Measurements from ENCODE around the gene DPH5.

The DPH5 gene

DNA sequence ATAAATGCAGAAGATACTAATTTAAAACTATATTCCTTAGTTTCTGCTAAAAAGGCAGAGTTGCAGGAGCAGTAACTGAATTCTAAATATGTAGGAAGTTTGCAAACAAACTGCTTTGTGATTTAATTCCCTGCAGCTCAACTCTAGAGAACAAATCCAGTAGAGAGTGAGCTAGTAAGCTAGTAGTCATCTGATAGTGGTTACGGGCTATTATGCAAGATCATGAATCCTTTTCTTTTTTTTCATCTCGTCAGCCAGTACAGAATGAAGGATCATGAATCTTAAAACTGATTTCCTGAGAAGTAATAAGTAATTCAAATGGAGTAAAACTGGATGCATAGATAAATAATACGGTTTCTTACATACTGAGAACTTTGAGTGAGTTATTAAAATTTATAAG, 3.3 kb downstream of the DPH5 start:
- Mint-ChIP-seq H3K27ac (no peak overlapping the region), H3K4me3 (no peak overlapping the region), H3K4me1 (ENCODE audit: low read depth) (peaks cover 33% of the 10 kb centered on the region), H3K36me3 (ENCODE audit: low read depth) (peaks cover 29% of the 10 kb centered on the region), H3K9me3 (no peaks in the 10 kb centered on the region), H3K27me3 (no peaks in the 10 kb centered on the region)
- intact Hi-C loops (cut with micrococcal nuclease) = loop anchor here (5.0 kb wide), 1 partner anchor 215 kb away; the partner anchor contains the start of gene S1PR1

DNA sequence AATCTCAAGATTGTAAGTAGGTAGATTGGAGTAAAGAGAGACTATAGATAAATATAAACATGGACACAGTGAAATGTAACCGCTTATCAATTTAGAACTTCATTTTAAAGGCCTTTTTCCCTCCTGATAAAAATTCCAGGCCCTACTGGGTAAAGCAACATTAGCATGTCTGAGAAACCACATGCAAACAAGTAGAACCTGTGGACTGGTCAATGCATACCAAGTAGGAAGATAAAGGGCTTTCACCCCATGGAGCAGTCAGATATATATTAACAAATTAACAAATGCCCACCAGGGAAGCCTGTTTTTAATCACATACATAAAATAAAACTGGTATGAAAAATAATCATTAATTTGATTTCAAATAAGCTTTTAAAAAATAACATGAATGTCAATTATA, 8.1 kb downstream of the DPH5 start:
- no peaks in the 10 kb centered on the region for H3K9me3 Mint-ChIP-seq
- H3K36me3 Mint-ChIP-seq (ENCODE audit: low read depth) = peaks cover 29% of the 10 kb centered on the region
- H3K27me3 Mint-ChIP-seq = no peaks in the 10 kb centered on the region
- no peak overlapping the region for H3K27ac Mint-ChIP-seq
- no peak overlapping the region for H3K4me3 Mint-ChIP-seq
- peaks cover 14% of the 10 kb centered on the region for H3K4me1 Mint-ChIP-seq (ENCODE audit: low read depth)
- intact Hi-C loops (cut with micrococcal nuclease) = no loop called here

DNA sequence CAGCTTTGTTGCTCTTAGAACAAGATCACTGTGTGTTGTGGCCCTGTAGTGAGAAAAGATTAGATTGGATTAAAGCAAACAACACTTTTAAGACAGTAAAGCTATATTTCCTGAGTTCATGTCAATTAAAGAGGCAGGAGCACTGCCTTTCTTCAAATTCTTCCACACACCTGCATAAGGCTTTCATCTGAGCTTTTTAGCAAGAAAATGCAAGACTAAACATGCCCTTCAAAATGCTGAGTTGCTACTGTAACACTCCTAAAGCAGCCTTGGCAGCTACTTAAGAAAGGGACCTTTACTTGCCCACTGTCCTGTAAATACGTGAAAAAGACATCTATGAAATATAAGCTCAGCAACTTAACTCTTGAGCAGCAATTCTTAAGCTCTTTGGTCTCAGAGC, 11.8 kb downstream of the DPH5 start:
- H3K4me1 Mint-ChIP-seq (ENCODE audit: low read depth) = no peaks in the 10 kb centered on the region
- no peak overlapping the region for H3K4me3 Mint-ChIP-seq
- no peaks in the 10 kb centered on the region for H3K9me3 Mint-ChIP-seq
- H3K27ac Mint-ChIP-seq = no peak overlapping the region
- intact Hi-C loops (cut with micrococcal nuclease) = no loop called here
- H3K36me3 Mint-ChIP-seq (ENCODE audit: low read depth) = peaks cover 37% of the 10 kb centered on the region
- H3K27me3 Mint-ChIP-seq = no peaks in the 10 kb centered on the region

DNA sequence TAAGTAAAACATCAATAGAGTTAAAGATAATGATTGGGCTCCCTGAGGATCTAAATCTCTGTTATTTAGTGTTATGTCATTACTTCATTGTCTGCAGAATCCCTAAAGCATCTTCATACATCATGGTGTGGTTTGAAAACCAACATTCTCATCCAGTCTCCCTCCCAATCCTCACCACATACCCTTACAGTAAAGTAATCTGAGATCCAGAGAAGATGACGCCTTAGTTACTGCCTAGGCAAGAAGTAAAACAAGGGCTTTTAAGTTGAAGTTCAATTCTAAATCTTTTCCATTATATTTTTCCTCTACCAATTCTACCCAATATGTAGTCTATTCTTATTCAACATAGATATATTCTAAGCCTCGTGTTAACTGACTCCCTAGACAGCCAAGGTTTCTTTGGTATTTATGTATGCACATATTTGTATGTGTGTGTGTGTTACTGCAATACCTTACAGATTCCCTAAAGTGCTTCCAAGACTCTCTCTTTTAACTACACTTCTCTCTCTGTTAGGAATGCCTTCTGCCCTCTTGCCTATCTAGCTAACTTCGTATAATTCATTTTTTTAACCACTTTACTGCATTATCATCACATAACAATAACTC, 17.3 kb downstream of the DPH5 start:
- intact Hi-C loops (cut with micrococcal nuclease) = no loop called here
- H3K4me3 Mint-ChIP-seq = no peak overlapping the region
- peaks cover 38% of the 10 kb centered on the region for H3K36me3 Mint-ChIP-seq (ENCODE audit: low read depth)
- H3K27ac Mint-ChIP-seq = no peak overlapping the region
- H3K27me3 Mint-ChIP-seq = no peaks in the 10 kb centered on the region
- H3K4me1 Mint-ChIP-seq (ENCODE audit: low read depth) = peaks cover 12% of the 10 kb centered on the region
- H3K9me3 Mint-ChIP-seq = peaks cover 10% of the 10 kb centered on the region

DNA sequence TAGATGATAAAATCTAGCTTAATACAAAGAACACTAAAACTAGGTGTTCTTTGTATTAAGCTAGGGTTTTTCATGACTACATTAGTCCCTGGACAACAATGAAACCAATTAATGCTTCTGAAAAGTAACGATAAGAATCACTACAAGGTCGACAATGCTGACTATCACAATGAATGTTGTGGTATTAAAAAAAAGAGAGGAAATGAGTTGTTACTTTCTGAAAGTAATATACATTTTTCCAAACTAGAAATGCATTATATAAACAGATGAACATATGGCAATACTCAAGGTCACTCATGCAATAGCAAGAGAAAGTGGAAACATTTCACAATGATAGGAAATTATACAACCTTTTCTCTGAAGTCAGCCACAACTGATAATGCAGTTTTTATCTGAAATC, 19.0 kb downstream of the DPH5 start:
- Mint-ChIP-seq H3K4me3 (no peak overlapping the region), H3K27ac (no peak overlapping the region), H3K9me3 (peaks cover 10% of the 10 kb centered on the region), H3K27me3 (no peaks in the 10 kb centered on the region), H3K36me3 (ENCODE audit: low read depth) (peaks cover 29% of the 10 kb centered on the region), H3K4me1 (ENCODE audit: low read depth) (peaks cover 20% of the 10 kb centered on the region)
- intact Hi-C loops (cut with micrococcal nuclease) = no loop called here

DNA sequence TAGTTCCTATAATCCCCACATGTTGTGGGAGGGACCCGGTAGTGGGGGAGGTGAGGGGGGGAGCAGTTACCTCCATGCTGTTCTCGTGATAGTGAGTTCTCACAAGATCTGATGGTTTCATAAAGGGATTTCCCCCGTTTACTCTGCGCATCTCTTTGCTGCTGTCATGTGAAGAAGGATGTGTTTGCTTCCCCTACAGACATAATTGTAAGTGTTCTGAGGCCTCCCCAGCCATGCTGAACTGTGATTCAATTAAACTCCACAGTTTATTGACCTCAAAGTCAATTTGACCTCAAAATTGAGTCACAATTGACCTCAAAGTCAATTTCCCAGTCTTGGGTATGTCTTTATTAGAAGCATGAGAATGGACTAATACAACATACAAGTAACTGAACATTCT, 19.7 kb downstream of the DPH5 start:
- Mint-ChIP-seq H3K27ac (no peak overlapping the region), H3K9me3 (peaks cover 10% of the 10 kb centered on the region), H3K27me3 (no peaks in the 10 kb centered on the region), H3K36me3 (ENCODE audit: low read depth) (peaks cover 29% of the 10 kb centered on the region), H3K4me3 (no peak overlapping the region), H3K4me1 (ENCODE audit: low read depth) (peaks cover 20% of the 10 kb centered on the region)
- intact Hi-C loops (cut with micrococcal nuclease) = no loop called here

DNA sequence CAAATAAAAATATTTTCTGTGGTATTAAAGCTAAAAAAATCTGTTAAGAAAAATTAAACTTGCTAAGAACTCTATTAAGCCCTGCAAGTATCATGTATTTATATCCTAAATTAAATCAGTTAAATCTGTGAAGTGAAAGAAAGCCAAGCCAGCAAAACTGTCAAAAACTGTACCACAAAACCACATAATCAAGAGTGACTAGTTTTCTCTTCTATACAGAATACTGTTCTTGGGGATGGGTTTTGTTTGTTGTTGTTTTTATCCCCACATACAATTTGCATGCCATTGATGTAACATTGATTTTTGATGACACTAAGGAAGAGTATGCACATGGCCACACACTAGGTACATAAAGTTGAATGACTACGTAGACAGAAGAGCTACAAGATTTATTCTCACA, 20.4 kb downstream of the DPH5 start:
- Mint-ChIP-seq H3K4me3 (no peak overlapping the region), H3K9me3 (peaks cover 10% of the 10 kb centered on the region), H3K27ac (no peak overlapping the region), H3K27me3 (no peaks in the 10 kb centered on the region), H3K4me1 (ENCODE audit: low read depth) (peaks cover 20% of the 10 kb centered on the region), H3K36me3 (ENCODE audit: low read depth) (peaks cover 26% of the 10 kb centered on the region)
- intact Hi-C loops (cut with micrococcal nuclease) = no loop called here

DNA sequence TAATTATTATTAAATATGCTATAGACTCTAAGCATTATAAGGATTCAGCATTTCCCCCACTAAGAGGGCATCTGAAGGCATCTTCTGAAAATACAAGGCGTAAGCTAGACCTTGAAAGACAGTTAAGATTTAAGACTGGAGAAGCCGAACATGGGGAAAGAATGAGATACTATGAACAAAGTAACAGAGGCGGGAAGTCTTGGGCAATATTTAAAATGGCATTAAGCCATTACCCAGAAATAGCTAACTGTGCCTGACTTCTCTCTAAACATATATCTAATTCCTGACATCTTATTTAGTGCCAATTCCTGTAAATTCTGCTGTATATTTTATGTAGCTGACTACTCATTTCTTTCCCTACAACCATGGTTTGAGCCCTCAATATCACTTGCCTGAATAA, 20.9 kb downstream of the DPH5 start:
- H3K36me3 Mint-ChIP-seq (ENCODE audit: low read depth) = peaks cover 26% of the 10 kb centered on the region
- H3K27me3 Mint-ChIP-seq = no peaks in the 10 kb centered on the region
- H3K9me3 Mint-ChIP-seq = peaks cover 10% of the 10 kb centered on the region
- no peak overlapping the region for H3K27ac Mint-ChIP-seq
- H3K4me1 Mint-ChIP-seq (ENCODE audit: low read depth) = peaks cover 20% of the 10 kb centered on the region
- H3K4me3 Mint-ChIP-seq = no peak overlapping the region
- intact Hi-C loops (cut with micrococcal nuclease) = no loop called here

DNA sequence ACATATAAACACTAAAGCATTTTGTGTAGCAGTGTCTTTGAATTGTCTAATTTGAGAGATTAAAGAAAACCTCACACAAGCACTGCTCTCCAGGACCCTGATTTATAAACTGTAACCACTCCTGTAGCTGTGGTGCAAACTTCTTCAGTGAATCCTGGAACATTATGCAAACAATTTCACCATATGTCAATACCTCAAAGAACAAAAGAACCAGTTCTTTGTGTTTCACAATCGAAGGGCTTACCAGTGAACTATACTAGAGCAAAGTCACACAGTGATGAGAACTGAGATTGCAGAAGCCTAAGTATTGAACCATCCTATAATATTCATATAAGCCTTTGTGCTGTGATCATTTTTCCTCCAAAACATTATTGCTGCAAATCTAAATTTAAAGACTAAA, 21.5 kb downstream of the DPH5 start:
- H3K27ac Mint-ChIP-seq = no peak overlapping the region
- no peak overlapping the region for H3K4me3 Mint-ChIP-seq
- peaks cover 10% of the 10 kb centered on the region for H3K9me3 Mint-ChIP-seq
- H3K27me3 Mint-ChIP-seq = no peaks in the 10 kb centered on the region
- intact Hi-C loops (cut with micrococcal nuclease) = no loop called here
- H3K4me1 Mint-ChIP-seq (ENCODE audit: low read depth) = peaks cover 20% of the 10 kb centered on the region
- peaks cover 25% of the 10 kb centered on the region for H3K36me3 Mint-ChIP-seq (ENCODE audit: low read depth)

DNA sequence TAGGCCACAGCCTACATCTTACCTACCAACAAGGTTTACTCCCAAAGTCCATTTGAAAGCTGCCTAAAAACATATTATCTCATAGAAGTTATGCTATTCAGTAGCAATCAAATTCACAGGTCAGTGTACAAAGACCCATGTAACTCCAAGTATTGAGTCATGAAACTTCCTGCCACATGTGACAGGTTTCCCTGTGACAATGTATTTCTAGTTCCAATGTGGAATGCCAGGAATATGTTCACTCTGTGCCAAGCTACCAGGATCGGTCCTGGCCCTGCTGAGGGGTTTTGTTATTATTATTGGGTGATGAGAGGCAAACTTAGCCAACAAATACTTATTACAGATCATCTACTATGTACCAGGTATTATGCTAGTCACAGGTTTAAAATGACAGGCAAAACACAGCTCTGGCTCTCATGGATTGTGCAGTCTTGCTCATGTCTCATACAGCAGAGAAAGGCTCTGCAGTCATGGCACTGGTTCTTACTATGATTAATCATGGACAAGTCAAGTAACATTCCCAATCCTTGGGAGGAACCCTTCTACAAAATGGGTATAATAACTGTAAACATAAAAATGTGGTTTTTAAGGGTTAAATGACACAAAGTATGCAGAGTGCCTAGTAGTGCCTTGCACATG, 22.5 kb downstream of the DPH5 start:
- no peaks in the 10 kb centered on the region for H3K27me3 Mint-ChIP-seq
- H3K9me3 Mint-ChIP-seq = peaks cover 10% of the 10 kb centered on the region
- H3K4me1 Mint-ChIP-seq (ENCODE audit: low read depth) = peaks cover 20% of the 10 kb centered on the region
- H3K27ac Mint-ChIP-seq = no peak overlapping the region
- intact Hi-C loops (cut with micrococcal nuclease) = no loop called here
- H3K4me3 Mint-ChIP-seq = no peak overlapping the region
- peaks cover 29% of the 10 kb centered on the region for H3K36me3 Mint-ChIP-seq (ENCODE audit: low read depth)

DNA sequence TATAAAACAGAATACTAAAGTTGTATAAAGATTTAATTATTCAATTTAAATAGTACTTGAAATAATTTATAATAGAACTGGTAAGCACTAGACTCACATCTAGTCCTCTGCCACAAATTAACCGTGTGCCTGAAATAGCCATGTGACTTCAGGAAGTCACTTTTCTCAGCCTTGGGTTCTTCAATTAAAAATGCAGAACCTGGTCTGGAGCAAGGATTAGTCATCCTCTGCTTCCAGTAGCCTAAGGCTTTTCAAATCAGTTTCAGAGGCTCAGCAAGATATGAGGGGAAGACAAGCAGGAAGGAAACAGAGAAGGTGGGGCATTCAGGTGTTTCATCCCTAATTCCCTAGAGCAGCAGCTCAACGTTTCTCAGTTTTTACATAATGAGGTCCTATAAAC, 23.0 kb downstream of the DPH5 start:
- Mint-ChIP-seq H3K27me3 (no peaks in the 10 kb centered on the region), H3K4me1 (ENCODE audit: low read depth) (peaks cover 20% of the 10 kb centered on the region), H3K36me3 (ENCODE audit: low read depth) (peaks cover 31% of the 10 kb centered on the region), H3K4me3 (no peak overlapping the region), H3K27ac (no peak overlapping the region), H3K9me3 (peaks cover 10% of the 10 kb centered on the region)
- intact Hi-C loops (cut with micrococcal nuclease) = no loop called here

DNA sequence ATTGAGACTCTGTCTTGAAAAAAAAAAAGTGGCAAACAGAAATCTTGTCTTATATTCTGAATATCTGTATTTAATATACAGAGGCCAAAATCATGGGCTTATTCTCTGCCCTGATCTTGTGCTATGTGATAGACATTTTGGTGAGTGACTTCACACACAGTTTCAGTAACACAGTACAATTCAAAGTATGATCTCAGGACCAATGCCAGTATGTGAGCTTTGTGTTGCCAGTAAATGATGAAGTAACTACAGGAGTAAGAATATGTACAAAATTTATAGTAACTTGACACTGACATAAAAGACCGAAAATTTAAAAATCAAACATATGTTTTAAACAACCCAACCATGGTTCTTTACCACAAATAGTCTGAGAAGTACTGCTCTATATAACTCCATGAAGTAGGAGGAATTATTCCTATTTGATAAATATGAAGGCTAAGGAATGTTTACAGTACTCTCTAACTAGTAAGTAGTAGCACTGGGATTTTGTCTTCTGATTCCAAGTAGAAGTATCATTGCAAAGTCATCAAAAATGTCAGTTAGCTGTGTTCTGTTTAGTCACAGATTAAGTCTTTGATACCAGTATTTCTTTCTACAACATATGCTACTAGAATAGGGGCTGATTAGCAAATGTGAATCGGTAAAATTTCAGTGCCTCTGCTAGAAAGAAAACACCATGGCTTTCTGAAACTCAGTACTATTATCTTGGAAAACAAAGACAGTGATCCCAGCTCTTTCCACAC, 25.3 kb downstream of the DPH5 start:
- Mint-ChIP-seq H3K27ac (no peak overlapping the region), H3K27me3 (no peaks in the 10 kb centered on the region), H3K9me3 (peaks cover 2% of the 10 kb centered on the region), H3K4me3 (no peak overlapping the region), H3K4me1 (ENCODE audit: low read depth) (peaks cover 18% of the 10 kb centered on the region), H3K36me3 (ENCODE audit: low read depth) (peaks cover 34% of the 10 kb centered on the region)
- intact Hi-C loops (cut with micrococcal nuclease) = no loop called here

DNA sequence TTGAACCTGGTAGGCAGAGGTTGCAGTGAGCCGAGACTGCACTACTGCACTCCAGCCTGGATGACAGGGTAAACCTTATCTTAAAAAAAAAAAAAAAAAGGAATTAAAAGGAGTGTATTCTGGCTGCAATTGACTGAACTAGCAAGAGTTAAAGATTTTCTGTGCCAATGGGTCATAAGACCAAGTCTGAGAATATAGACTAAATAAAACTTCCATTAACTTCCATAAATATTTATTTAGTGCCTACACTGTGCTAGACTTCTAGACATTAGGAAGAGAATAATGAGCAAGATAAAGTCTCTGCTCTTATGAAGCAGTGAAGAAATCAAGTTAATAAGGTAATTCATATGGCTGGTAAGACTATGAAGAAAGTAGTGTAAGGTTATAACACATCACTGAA, 27.2 kb downstream of the DPH5 start:
- H3K4me3 Mint-ChIP-seq = no peak overlapping the region
- peaks cover 8% of the 10 kb centered on the region for H3K4me1 Mint-ChIP-seq (ENCODE audit: low read depth)
- intact Hi-C loops (cut with micrococcal nuclease) = no loop called here
- no peak overlapping the region for H3K27ac Mint-ChIP-seq
- H3K27me3 Mint-ChIP-seq = no peaks in the 10 kb centered on the region
- peaks cover 39% of the 10 kb centered on the region for H3K36me3 Mint-ChIP-seq (ENCODE audit: low read depth)
- no peaks in the 10 kb centered on the region for H3K9me3 Mint-ChIP-seq

DNA sequence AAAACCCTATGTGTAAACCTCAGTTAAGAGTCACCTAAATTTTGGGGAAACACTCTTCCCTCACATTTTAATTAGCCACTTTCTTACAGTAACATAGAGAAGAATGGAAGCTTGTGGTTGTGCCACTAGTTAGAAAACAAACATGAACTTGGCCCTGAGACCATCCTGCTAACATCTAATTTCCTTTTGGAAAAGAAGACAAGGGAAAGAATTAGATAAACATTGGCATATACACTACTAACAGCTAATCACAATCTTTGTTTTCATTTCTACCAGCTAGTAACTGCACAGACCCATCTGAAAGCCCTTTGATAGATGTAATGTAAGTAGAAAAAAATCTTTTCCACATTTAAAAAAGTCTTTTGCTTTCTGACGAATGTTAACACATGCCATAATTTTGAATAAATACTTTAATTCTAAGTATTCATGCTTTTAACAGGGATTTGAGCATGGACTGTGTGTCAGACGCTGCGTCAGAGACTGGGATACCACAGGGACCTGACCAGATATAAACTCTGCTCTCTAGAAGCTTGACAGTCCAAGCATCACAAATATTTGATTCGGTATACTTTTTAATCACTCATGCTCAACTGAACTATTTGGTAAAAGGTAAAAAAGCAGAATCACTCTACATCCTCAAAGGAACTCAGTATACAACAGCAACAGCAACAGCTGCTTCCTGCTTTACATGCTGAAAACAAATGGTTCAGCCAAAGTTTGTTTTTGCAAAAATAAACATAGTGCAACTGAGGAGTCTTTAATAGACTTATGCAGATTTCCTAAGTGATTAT, 30.2 kb downstream of the DPH5 start:
- Mint-ChIP-seq H3K36me3 (ENCODE audit: low read depth) (peaks cover 53% of the 10 kb centered on the region), H3K27ac (no peak overlapping the region), H3K4me3 (no peak overlapping the region), H3K27me3 (no peaks in the 10 kb centered on the region), H3K9me3 (no peaks in the 10 kb centered on the region), H3K4me1 (ENCODE audit: low read depth) (no peaks in the 10 kb centered on the region)
- intact Hi-C loops (cut with micrococcal nuclease) = no loop called here
